Measurements from ENCODE around the gene MAML3.

DNA sequence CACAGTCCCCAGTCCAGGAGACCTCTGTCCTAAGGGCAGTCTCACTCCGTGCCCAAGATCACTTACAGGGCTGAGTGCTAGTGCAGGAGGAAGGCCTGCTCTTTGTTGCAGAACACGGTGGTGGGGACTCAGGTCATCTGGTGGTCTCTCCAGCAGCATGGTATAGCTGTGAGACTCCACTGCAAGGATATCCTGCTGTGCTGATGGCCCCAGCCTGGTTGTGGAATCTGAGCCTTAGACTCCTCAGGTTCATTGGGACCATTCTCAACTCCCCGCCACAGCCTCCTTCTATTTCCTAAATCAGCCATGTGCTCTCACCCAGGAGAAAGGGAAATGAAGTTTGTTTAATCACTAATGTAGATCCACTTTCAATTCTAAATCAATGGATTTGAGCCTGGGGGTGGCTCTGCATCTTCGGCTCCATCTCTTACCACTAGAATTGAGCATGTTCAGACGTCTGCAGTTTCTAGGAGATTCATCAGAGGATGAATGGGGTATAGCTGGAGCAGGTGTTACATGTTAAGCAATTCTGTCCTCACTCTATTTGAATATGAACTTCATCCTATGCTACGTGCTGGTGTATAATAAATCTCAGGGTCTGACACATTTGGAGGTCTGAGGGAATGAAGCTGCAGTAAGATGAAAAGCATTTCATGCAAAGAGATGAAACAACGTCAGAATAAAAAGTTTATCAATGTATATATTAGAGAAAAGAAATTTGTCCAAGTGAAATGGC, 299.1 kb downstream of the MAML3 start:
- TF ChIP-seq POLR2A (IDR thresholded peaks at IDR 0.05; ENCODE audit: low read length) (no peak), GATA1 (IDR thresholded peaks at IDR 0.05; ENCODE audit: low read depth, low read length) (no peak)
